Epithelial cell of alveolus of lung (primary cell): ENCODE measurements around the gene HYAL4. TPM values are rescaled to one million over a fixed set of nuclear protein-coding genes. Genes with fewer than 3 reads are reported as not detected.

Experiments
- total RNA-seq: library from RNA; depleted of rRNA; stranded (reverse); fragments of >200 nt; gene quantifications from 2 replicates; pipeline ENCODE4 v1.2.1, GENCODE V29; 2015

Gene HYAL4, protein sequence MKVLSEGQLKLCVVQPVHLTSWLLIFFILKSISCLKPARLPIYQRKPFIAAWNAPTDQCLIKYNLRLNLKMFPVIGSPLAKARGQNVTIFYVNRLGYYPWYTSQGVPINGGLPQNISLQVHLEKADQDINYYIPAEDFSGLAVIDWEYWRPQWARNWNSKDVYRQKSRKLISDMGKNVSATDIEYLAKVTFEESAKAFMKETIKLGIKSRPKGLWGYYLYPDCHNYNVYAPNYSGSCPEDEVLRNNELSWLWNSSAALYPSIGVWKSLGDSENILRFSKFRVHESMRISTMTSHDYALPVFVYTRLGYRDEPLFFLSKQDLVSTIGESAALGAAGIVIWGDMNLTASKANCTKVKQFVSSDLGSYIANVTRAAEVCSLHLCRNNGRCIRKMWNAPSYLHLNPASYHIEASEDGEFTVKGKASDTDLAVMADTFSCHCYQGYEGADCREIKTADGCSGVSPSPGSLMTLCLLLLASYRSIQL
- not detected in 2 replicates for total RNA-seq

DNA sequence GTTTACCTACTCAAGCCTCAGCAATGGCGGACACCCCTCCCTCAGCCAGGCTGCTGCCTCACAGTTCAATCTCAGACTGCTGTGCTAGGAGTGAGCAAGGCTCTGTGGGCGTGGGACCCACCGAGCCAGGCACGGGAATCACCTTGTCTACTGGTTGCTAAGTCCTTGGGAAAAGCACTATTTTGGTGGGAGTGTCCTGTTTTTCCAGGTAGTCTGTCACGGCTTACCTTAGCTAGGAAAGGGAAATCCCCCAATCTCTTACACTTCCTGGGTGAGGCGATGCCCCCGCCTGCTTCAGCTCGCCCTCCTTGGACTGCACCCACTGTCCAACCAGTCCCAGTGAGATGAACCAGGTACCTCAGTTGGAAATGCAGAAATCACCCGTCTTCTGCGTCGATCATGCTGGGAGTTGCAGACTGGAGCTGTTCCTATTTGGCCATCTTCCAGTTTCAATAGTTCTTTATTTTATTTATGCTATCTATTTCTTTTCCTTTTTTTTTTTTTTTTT lies at the start of gene HYAL4:
Gene HYAL4 (plus strand): TSS at position 458 of the 508 bp plus-strand sequence. CDS start 23,105 bp downstream, outside the sequence.

DNA sequence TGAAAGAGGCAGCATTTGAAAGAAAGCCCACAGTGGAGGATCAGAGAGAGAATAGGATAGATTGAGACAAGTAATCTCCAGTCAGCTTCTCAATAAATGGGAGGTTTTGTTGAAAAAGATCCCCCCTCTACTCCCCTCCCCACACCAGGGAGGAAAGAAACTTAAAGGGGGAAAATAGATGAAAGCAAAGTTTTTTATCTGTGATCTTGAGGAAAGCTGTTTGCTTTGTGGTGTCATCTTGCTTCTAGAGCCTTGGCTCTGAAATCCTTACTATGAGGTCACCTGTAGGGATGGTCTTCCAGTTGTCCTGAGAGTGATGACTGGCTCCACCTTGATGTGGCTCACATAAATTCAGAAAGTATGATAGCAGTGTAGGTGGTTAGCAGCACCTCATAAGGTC lies 80.0 kb downstream of the HYAL4 start, which contains the start of gene SPAM1:
Gene SPAM1 (plus strand): TSS at position 301 of the 400 bp plus-strand sequence. CDS start 28,330 bp downstream, outside the sequence.

Other genes starting within 250 kb of the HYAL4 start
- gene ASB15, start 243.3 kb upstream of the HYAL4 start, total RNA-seq = not detected in 2 replicates
- gene LMOD2, start 189.3 kb upstream of the HYAL4 start, total RNA-seq = not detected in 2 replicates
- gene WASL, start 96.2 kb upstream of the HYAL4 start, total RNA-seq = 16.8 and 31.1 TPM in 2 replicates
- not detected in 2 replicates for gene SPAM1, start 80.1 kb downstream of the HYAL4 start, total RNA-seq
- gene TMEM229A, start 187.9 kb downstream of the HYAL4 start, total RNA-seq = under 0.01 and 1.4 TPM in 2 replicates